Measurements from ENCODE around the gene HLX.

DNA sequence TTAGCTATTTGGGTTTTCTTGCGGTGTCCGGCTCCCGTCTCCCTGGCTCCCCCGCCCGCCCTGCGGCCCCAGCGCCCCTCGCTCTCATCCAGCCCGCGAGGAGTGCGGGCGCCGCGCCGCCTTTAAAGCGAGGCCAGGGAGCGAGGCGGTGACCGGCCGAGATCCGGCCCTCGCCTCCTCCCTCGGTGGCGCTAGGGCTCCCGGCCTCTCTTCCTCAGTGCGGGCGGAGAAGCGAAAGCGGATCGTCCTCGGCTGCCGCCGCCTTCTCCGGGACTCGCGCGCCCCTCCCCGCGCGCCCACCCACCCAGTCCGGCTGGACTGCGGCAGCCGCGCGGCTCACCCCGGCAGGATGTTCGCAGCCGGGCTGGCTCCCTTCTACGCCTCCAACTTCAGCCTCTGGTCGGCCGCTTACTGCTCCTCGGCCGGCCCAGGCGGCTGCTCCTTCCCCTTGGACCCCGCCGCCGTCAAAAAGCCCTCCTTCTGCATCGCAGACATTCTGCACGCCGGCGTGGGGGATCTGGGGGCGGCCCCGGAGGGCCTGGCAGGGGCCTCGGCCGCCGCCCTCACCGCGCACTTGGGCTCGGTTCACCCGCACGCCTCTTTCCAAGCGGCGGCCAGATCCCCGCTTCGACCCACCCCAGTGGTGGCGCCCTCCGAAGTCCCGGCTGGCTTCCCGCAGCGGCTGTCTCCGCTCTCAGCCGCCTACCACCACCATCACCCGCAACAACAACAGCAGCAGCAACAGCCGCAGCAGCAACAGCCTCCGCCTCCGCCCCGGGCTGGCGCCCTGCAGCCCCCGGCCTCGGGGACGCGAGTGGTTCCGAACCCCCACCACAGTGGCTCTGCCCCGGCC lies 492 bp downstream of the HLX start:
- TF ChIP-seq, protein P1, sequence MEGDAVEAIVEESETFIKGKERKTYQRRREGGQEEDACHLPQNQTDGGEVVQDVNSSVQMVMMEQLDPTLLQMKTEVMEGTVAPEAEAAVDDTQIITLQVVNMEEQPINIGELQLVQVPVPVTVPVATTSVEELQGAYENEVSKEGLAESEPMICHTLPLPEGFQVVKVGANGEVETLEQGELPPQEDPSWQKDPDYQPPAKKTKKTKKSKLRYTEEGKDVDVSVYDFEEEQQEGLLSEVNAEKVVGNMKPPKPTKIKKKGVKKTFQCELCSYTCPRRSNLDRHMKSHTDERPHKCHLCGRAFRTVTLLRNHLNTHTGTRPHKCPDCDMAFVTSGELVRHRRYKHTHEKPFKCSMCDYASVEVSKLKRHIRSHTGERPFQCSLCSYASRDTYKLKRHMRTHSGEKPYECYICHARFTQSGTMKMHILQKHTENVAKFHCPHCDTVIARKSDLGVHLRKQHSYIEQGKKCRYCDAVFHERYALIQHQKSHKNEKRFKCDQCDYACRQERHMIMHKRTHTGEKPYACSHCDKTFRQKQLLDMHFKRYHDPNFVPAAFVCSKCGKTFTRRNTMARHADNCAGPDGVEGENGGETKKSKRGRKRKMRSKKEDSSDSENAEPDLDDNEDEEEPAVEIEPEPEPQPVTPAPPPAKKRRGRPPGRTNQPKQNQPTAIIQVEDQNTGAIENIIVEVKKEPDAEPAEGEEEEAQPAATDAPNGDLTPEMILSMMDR (IDR thresholded peaks at IDR 0.05) = no peak
- TF ChIP-seq POLR2AphosphoS5 (IDR thresholded peaks at IDR 0.05) = no peak
- no peak for TF ChIP-seq POLR2A (IDR thresholded peaks at IDR 0.05)

All from stomach (tissue), 4 donors.